Testis (tissue), 3 donors: Measurements from ENCODE around the gene CDKN1C. TPM values are rescaled to one million over a fixed set of nuclear protein-coding genes. Genes with fewer than 3 reads are reported as not detected.

Source experiments
- DNase-seq: peaks from one replicate; pipeline ENCODE4 v3.0.0-alpha.2; 2019
- H3K27ac ChIP-seq, 2 donors: fragments of 200-600 bp; sonication (generic); one replicate each; pipeline ENCODE4 v1.5.1; 2019
- H3K27me3 ChIP-seq: fragments of 200-600 bp; sonication (generic); one replicate; pipeline ENCODE4 v1.5.1; 2019
- H3K36me3 ChIP-seq: fragments of 200-600 bp; sonication (generic); one replicate; pipeline ENCODE4 v1.5.1; 2017; ENCODE audit warnings: low read depth; ENCODE audit errors: missing control alignments
- H3K4me1 ChIP-seq: fragments of 200-600 bp; sonication (generic); one replicate; pipeline ENCODE4 v1.5.1; 2019
- H3K4me3 ChIP-seq, 2 donors: fragments of 200-600 bp; sonication (generic); one replicate each; pipeline ENCODE4 v1.5.1; 2017 to 2019
- H3K9me3 ChIP-seq: fragments of 200-600 bp; sonication (generic); one replicate; pipeline ENCODE4 v1.5.1; 2017
- CTCF ChIP-seq, 3 experiments: fragments of 450-650 bp in 2 of 3; fragments of 200-600 bp in 1 of 3; sonication (generic) in 1 of 3; IDR thresholded peaks; one replicate each; pipeline ENCODE4 v1.5.1; 2016 to 2019; ENCODE audit warnings: antibody characterized with exemption in 3 of 3, mild to moderate bottlenecking in 2 of 3, moderate library complexity in 1 of 3
- POLR2A ChIP-seq: fragments of 450-650 bp; IDR thresholded peaks from one replicate; pipeline ENCODE4 v1.6.1; 2017; ENCODE audit warnings: antibody characterized with exemption, mild to moderate bottlenecking, moderate library complexity
- WGBS, 2 donors: methylation state at CpG; one replicate each; pipeline ENCODE4 v1.1.5; 2018; 5-methylcytosine and 5-hydroxymethylcytosine counted together
- intact Hi-C: fragments of 100-400 bp; cut with DNase I; formaldehyde crosslinking; loops from one replicate; pipeline ENCODE4 v1.15.1; 2023; ENCODE audit warnings: low total_unique reads
- polyA plus RNA-seq: library from polyadenylated mRNA; stranded (reverse); fragments of 350-450 nt; fragmentation: Illumina TruSeq; extraction: RNeasy Lipid Tissue Mini Kit (QIAGEN cat#74804); gene quantifications from one replicate; pipeline ENCODE4 v1.2.3, GENCODE V29; 2014; ENCODE audit warnings: low read depth, low replicate concordance; ENCODE audit not compliant: insufficient read depth
- total RNA-seq, 2 donors: library from RNA; depleted of rRNA; stranded (reverse); fragments of >200 nt; gene quantifications; one replicate each; pipeline ENCODE4 v1.2.3, GENCODE V29; 2016

The CDKN1C gene
- total and polyA plus RNA-seq, 3 donors from 2014 or later: 15.2 to 34.9 (median 24.3) TPM

- WGBS, 2 donors: 96 to 99% methylated on average over 6 to 7 of the region's 7 CpGs
- H3K9me3 ChIP-seq: no peaks in the 10 kb centered on the region
- no peaks in the 10 kb centered on the region for H3K4me1 ChIP-seq
- H3K27me3 ChIP-seq: no peaks in the 10 kb centered on the region
- DNase-seq: no peak
- intact Hi-C loops: no loop called here
- TF ChIP-seq POLR2A (no peak), CTCF (IDR thresholded peaks at IDR 0.05) (no peak)
- H3K27ac ChIP-seq: no peak overlapping the region
- no peak overlapping the region for H3K4me3 ChIP-seq
- no peaks in the 10 kb centered on the region for H3K36me3 ChIP-seq
These were observed 31.5 kb downstream of the CDKN1C start for GRCh38 chr11:2853997-2854560.

- Histone ChIP-seq H3K27ac (no peak overlapping the region), H3K4me3 (no peak overlapping the region), H3K36me3 (no peaks in the 10 kb centered on the region), H3K27me3 (no peaks in the 10 kb centered on the region), H3K4me1 (no peaks in the 10 kb centered on the region), H3K9me3 (no peaks in the 10 kb centered on the region)
- DNase-seq: no peak
- intact Hi-C loops: no loop called here
- TF ChIP-seq POLR2A (no peak), CTCF (IDR thresholded peaks at IDR 0.05) (no peak)
- 90 to 96% methylated on average over 12 of the region's 12 CpGs for WGBS, 2 donors
These were observed 32.2 kb downstream of the CDKN1C start for GRCh38 chr11:2853401-2853800.

- no peaks in the 10 kb centered on the region for H3K27me3 ChIP-seq
These were observed 35.4 kb downstream of the CDKN1C start for GRCh38 chr11:2849994-2850770.

GRCh38 chr11:2848497-2848896, 37.1 kb downstream of the CDKN1C start:
- Histone ChIP-seq H3K4me1 (no peaks in the 10 kb centered on the region), H3K27ac (no peak overlapping the region), H3K9me3 (no peaks in the 10 kb centered on the region), H3K36me3 (no peaks in the 10 kb centered on the region), H3K4me3 (no peak overlapping the region), H3K27me3 (no peaks in the 10 kb centered on the region)
- TF ChIP-seq CTCF (IDR thresholded peaks at IDR 0.05): no peak
- TF ChIP-seq POLR2A: no peak
- 91 to 100% methylated on average over 3 to 9 of the region's 9 CpGs for WGBS, 2 donors
- no peak for DNase-seq
- intact Hi-C loops: no loop called here

More at GRCh38 chr11:2849994-2850770, 35.4 kb downstream of the CDKN1C start:
- Histone ChIP-seq H3K9me3 (no peaks in the 10 kb centered on the region), H3K4me1 (no peaks in the 10 kb centered on the region), H3K4me3 (no peak overlapping the region), H3K36me3 (no peaks in the 10 kb centered on the region), H3K27ac (no peak overlapping the region)
- 89 to 96% methylated on average over 12 to 53 of the region's 53 CpGs for WGBS, 2 donors
- DNase-seq: no peak
- TF ChIP-seq CTCF (IDR thresholded peaks at IDR 0.05) (no peak), POLR2A (no peak)
- intact Hi-C loops: no loop called here
